Endothelial cell of hepatic sinusoid (primary cell): ENCODE results near the gene R3HCC1L.

Experiments used
- in situ Hi-C: cut with HindIII; loops from 2 replicates; pipeline ENCODE4 v1.10.0; 2017; ENCODE audit warnings: low sequenced_read_pairs

The R3HCC1L gene

DNA sequence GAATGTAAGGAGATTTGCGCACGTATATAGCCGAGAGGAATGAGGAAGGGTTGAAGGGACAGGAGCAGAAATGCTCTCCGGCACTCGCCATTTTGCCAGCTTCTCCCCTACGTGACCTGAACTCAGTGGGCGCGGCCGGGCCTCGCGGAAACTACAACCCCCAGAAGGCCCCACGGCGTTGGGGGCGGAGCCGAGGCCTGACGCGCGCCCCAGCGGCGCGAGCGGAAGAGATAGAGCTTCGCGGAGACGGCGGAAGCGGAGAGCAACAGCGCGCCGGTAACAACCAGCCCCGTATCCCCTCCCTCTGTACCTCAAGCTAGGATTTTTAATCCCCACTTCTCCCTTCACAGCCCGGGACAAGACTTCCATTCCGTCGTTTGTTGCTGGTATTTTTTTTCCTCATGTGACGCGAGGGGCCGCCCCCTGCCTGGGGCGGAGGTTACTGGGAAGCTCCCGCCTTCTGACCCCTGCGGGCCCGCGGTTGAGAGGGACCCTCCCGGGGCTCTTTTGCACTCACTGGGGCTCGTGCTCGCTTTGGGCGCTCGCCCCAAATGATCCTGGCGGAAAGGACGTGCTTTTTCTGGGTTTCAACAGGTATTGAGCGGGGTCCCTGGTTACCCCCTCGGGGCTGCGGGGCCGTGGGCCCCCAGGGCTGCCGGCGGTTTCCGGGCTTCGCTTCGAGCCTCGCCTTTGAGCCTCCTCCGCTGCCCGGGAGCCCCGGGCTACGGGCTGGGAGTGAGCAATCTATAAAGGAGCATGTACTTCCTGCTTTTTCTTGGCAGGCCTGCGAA is at the start of gene R3HCC1L:
Gene R3HCC1L, plus strand, starts transcription at position 227 of the 791 bp plus-strand sequence. CDS start 73,458 bp downstream, outside the sequence.
- in situ Hi-C loops = loop anchor here (5.0 kb wide), 2 partner anchors 98 to 173 kb away; no protein-coding TSS in a partner anchor

DNA sequence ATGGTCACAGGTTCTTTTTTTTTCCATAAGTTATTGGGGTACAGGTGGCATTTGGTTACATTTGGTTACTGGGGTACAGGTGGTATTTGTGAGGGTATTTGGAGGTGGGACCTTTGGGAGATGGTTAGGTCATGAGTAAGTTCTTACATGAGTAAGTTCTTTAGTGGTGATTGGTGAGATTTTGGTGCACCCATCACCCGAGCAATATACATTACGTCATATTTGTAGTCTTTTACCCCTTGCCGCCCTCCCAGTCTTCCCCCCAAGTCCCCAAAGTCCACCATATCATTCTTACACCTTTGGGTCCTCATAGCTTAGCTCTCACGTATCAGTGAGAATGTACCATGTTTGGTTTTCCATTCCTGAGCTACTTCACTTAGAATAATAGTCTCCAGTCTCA is 49.2 kb upstream of the R3HCC1L start:
- in situ Hi-C loops = no loop called here

DNA sequence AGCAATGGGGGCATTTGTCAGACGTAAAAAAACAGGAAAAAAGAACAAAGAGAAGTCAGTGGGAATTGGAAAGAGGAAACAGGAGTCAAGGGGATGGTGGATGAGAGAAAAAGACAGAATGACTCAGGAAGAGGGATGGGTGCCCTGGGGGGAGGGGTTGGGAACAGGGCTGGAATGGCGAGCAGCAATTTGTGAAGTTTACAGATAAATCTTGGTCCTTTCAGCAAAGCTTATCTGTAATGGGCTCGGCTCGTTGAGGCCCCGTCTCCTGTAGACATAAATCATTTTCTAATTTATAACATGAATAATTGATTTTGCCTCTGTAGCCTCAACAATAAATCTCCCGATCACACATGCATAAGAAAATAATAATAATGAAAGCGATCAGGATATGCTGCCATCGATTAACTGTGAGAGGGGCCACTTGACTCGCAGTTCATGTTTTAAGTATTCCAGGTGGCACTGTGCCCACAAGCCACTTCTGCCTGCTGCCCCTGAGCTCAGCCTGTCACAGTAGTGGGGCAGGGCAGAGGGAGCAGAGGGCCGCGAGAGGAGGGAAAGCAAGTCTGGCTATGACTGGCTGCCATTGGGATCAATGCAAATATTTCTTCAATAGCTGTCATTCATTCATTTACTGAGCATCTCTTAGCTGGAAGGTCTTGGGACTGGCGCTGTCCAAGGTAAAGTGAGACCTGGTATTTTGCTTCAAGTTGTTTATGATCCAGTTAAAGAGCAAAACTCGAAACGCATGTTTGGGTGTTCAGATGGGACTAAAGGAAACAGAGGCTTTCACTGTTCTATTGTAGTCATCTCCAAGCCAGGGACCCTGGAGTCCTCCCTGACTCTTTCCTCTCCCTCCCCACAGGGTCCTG is 47.4 kb upstream of the R3HCC1L start:
- in situ Hi-C loops = no loop called here

DNA sequence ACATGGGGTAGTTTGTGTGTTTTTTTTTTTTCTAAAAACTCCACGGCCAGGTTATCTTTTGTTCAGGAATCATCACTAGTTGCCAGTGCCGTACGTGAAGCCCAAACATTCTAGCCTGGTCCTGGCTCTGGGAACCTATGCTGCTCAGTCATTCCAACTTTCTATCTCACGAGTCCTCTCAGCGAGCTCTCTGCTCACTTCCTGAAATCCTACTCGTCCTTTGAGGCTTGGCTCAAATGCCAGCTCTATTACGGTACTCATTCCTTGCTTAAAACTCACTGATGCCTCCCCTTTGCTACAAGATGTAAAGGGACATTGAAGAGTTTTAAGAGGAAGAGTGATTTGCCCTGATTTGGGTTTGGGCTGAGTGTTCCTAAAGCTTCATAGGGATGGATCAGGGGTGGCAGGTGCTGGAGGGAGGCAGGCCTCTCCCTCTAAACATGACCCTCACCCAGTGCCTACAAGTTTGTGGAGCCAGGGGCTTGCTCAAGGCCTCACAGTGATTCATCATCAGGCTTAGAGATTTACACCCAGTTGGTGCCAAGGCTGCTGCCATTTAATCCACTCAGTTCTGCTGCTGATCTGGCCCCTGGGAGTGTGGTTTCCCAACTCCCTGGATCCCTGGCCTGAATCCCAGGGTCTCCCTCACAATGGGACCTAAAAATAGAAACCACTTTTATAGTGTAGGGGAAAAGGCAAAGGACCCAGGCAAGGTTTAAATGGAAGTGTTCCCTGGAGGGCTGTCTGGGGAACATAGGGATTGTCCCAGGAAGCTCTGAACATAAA is 46.1 kb upstream of the R3HCC1L start:
- in situ Hi-C loops = no loop called here

DNA sequence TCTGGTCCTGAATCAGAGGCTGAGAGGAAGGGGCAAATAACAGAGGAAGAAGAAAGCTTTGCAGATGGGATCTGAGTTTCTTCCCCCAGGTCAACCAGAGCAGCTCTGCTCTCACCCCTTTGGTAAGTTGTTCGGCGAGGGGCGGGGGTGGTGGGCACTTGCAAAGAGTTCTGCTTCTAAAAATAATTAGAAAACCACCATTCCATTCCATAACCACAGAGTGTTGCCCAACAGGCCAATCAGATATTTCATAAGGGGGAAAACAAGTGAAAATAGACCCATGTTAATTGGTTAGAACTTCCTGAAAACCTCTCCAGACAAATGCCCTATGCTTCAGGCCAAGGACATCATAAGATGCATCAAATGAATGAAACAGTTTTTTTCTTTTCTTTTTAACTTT is 43.6 kb upstream of the R3HCC1L start:
- in situ Hi-C loops = no loop called here

DNA sequence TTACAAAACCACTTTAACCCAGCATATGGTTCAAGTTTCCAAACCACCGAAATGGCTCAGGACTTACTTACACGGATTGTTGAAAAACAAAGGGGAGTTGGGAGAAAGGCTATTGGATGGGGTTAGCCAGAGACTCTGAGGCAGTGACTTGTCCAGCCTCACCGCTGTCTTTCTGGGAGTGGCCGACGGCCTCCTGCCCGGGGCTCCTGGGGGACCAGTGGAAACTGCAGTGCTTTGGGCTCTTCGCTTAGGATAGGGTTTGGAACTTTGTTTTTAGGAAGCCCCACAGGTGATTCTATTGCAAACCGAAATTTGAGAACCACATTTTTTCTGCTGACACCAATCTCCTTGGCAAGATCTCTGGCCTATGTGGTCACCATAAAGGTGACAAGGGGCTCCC is 38.1 kb upstream of the R3HCC1L start:
- in situ Hi-C loops = no loop called here

DNA sequence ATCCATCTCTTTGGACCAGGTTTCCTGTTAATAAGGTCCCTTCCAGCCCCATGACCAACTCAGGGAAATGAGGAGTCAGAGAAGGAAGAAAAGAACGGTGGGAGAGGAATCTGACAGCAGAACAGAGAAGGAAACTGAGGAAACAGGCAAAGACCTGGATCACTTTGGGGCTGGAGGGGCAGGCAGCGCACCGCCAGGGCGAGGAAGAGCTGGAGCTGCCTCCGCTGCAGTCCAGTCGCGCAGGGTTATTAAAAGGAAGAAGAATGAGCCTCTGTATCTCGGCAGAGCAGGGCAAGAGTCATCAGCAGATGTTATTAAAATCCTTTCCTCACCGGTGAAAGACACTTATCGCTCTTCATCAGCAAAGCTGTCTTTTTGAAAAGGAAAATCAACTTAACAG is 37.7 kb upstream of the R3HCC1L start:
- in situ Hi-C loops = no loop called here

DNA sequence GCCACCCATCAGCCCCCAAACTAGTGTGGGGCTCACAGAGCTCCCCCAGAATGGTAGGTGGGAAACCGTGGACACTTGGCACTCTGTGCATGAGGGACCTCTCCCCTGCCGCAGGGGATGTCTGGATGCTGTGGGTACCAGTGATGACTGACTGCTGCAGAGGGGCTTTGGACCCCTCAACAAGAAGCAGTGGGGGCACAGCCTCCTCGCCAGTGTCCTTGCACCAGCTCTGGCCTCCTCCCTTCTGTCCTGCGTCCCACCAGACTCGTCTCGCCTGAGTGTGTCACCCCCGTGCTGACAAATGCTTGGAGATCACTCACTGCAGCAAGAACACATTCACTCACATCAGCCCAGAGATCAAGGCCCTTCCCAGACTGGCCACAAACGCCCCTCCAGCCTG is 37.3 kb upstream of the R3HCC1L start:
- in situ Hi-C loops = no loop called here

DNA sequence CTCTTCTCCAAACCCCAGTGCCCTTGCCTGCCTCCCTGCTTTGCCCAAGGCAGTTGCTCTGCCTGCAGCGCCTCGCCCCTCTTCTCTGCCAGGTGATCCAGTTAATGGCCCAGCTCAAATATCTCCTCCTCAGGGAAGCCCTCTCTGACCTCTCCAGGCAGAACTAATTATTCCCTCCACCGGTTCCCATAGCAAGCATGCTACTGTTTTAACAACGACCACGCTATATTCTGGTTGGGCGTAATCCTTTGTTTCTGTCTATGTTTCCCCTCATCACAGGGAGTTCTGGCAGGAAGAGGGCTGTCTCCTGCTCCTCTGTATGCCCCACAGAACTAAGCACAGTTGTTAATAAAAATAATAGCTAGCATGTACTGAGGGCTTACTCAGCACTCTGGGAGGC is 36.8 kb upstream of the R3HCC1L start:
- in situ Hi-C loops = no loop called here

DNA sequence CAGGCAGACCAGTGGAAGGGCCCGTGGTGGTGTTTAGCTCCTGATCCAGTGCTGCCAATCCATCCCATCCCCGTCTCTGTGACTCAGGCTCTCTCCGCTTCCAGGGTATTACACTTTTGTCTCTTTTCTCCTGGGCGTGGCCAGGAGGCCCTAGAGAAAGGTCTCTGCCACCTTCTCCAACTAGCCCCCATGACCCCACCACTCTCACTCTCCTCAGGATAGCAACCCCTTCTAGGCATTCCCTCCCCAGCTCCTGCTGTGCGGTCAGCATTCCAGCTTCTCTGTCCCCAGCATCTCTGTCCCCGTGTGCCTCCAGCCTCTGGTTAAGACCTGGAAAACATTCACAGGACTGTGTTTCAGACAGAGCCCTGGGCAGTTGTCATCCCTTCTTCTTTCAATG is 36.2 kb upstream of the R3HCC1L start:
- in situ Hi-C loops = no loop called here

DNA sequence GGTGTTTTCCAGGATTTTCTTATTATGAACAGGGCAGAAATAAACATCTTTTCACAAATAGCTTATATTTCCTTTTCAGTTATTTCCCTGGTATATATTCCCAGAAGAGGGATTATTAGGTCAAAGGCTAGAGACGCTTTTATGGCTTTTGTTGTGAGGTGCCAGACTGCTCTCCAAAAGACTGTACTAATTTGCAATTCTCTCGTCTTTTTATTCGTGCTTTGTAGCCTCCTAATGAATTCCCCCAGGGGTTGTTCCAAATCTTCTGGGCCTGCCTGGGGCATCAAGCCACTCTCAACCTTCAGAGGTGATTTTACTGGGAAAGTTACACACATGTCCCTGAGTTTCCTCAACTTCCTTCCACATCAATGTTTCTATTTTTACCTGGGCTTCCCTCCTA is 34.0 kb upstream of the R3HCC1L start:
- in situ Hi-C loops = no loop called here

DNA sequence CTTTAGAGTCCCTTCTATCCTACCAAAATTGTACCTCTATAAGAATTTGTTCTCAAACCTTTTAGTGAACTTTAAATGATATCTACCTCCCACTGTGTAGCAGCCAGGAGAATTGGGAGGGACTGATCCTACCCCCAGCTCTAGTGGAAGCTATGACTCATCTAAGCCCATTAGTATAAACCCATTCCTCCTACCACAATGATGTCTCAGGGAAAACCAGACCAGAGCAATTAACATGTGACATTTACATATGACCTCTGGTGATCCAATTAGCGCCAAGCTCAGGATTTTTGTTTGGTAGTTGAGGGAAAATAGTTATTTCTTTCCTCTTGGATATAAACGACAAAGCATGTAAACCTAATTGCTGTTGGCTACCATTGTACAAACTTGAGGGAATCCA is 33.1 kb upstream of the R3HCC1L start:
- in situ Hi-C loops = no loop called here

DNA sequence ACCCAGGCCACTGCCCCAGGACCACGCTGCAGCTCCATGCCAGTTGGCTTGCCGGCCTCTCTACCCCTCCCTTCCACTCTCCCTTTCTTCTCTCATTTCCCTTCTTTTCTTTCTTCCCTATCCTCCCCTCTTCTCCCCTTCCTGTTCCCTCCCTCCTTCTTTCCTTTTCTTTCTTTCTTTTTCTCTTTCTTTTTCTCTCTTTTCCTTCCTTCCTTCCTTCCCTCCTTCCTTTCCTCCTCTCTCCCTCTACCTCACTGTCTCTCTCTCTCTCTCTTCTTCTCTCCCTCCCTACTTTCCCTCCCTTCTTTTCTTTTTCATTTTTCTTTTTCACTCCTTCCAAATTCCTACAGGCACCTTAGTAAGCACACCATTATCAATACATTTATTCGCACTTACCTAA is 30.3 kb upstream of the R3HCC1L start:
- in situ Hi-C loops = no loop called here

DNA sequence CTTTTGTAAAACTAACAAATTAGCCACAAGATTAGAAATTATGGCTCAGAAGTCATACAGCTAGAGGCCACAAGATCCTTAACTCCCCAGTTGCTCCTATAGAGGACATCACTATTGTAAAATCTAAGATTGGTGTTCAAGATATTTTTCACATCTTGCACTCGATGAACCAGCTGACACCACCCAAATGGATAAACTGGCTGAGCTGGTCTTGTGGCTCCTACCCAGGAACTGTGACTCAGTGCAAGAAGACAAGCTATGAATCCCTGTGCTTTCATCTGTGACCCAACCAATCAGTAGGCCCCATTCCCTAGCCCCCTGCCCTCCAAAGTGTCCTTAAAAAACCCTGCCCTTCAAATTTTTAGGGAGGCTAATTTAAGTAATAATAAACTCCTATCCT is 27.9 kb upstream of the R3HCC1L start:
- in situ Hi-C loops = no loop called here

DNA sequence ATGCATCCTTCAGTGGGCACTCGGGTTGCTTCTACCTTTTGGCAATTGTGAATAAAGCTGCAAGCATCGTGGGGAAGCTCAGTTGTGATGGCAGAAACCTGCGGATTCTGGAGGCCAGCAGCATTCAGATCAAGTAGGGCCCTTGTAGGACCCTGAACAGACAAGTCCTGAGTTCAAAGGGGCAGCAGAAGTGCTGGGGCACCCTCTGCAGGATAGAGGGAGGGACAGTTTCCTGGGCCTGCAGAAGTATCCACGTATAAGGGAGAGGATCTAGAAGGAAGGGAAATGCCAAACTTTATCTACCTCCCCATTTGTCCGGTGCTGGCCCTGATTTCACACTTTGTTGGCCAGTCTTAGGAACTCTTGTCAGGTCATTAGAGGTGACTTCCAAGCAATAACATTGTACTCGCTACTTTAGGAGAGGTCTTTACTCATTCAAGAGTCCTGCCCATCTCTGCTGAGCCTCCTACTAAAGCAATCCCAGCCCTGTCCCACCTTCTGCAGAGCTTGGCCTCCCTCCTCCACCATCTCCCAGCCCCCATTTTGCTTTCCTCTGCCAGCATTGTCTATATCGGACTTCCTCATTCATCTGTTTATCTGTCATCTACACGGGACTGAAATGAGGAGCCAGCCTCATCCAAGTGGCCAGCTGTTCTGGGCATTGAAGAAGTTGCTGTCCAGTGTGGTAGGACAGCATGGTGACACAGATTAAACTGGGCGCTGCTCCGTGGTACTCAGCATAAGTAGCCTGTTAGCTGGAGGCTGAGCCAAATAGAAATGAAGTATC is 26.6 kb upstream of the R3HCC1L start:
- in situ Hi-C loops = no loop called here

DNA sequence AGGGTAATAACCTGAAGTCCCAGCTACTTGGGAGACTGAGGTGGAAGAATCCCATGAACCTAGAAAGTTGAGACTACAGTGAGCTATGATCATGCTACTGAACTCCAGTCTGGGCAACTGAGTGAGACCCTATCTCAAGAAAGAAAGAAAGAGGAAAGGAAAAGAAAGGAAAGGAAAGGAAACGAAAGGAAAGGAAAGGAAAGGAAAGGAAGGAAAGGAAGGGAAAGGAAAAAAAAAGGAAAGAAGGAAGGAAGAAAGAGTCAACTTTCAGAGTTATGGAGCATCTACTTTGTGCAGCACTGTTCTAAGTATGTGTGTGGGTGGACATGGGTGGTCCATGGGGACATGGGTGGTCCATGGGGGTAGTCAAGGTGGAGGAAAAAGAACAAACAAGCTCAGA is 24.1 kb upstream of the R3HCC1L start:
- in situ Hi-C loops = no loop called here

DNA sequence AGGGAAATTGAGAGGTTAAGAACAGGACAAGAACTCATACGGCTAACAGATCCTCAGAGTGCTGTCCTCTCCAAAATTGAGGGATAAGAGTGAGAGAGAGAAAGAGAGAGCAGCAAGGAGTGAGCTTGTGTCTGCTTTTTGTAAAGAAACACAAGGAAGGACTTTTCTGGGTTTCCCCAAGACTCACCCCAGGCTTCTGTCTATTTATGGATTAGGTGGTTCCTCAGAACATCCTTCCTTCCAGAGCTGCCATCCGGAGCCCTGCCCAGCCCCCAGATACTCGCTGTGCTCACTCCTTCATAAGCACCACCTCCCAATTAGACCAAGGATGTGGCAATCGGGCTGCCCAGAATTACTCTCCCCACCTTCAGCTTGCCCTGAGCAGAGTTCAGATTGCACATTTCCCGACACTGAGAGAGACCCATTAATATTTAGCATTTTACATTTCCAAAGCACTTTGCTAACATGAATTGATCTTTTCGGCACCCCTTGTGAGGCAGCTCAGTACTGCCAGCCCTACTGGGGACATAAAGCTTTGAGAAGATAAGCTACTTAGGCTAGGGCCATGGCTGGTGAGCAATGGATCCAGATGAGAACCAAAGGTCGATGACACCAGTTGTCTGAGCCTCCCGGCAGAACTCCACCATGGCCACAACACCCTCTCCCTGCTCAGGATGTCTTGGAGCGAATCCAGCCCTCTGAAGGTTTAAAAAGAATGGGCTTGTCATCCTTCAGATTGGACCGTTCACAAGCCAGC is 19.2 kb upstream of the R3HCC1L start:
- in situ Hi-C loops = no loop called here

DNA sequence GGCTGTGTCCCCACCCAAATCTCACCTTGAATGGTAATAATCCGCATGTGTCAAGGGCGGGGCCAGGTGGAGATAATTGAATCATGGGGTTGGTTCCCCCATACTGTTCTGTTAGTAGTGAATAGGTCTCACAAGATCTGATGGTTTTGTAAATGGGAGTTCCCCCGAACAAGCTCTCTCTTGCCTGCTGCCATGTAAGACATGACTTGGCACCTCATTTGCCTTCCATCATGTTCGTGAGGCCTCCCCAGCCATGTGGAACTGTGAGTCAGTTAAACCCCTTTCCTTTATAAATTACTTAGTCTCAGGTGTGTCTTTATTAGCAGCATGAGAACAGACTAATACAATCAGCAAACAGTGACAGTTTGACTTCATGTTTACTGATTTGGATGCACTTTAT is 14.6 kb upstream of the R3HCC1L start:
- in situ Hi-C loops = no loop called here

DNA sequence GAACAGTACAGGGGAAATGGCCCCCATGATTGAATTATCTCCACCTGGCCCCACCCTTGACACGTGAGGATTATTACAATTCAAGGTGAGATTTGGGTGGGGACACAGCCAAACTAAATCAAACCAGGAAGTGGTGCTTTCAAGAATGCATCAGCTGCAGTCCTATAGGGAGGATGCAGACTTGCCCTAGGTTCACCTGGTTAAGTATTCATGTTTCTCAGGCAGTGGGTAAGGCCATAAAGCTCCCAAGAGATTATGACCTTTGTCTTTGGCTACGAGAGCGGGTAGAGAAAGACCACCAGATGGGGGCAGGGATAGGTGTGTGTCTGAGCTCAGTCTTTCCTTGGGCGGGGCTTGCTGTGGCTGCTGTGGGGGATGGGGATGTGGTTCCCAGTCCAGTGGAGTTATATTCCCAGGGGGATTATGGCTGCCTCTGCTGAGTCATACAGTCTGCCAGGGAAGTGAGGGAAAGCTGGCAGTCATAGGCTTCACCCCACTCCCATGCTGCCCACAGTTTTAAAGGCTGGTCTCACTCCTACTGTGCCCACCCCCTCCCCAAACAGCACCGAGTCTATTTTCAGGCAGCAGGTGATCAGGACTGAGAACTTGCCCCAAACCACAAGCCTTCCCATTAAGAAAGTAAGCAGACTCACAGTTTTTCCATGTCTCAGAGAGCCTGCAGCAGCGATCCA is 8.4 kb upstream of the R3HCC1L start:
- in situ Hi-C loops = no loop called here
